ENCODE measurements around the gene ALAS1.

Gene ALAS1

GRCh38 chr3:52197499-52197841, 490 bp upstream of the ALAS1 start:
- DNase-seq (ENCODE audit: extremely low read depth in 1 of 2, low read depth in 1 of 2), result no peak

GRCh38 chr3:52198643-52199608, 966 bp downstream of the ALAS1 start:
- DNase-seq (ENCODE audit: extremely low read depth in 1 of 2, low read depth in 1 of 2), result no peak

GRCh38 chr3:52200981-52201679, 3.2 kb downstream of the ALAS1 start:
- no peak for DNase-seq (ENCODE audit: extremely low read depth in 1 of 2, low read depth in 1 of 2)

GRCh38 chr3:52202384-52203077, 4.6 kb downstream of the ALAS1 start:
- no peak for DNase-seq (ENCODE audit: extremely low read depth in 1 of 2, low read depth in 1 of 2)

- DNase-seq (ENCODE audit: extremely low read depth in 1 of 2, low read depth in 1 of 2), result no peak
These were observed 5.7 kb downstream of the ALAS1 start for GRCh38 chr3:52203701-52204100.

GRCh38 chr3:52204337-52205073, 6.5 kb downstream of the ALAS1 start:
- DNase-seq (ENCODE audit: extremely low read depth in 1 of 2, low read depth in 1 of 2), result peak in 1 of 2 donors; percentile 42

- DNase-seq (ENCODE audit: extremely low read depth in 1 of 2, low read depth in 1 of 2), result no peak
These were observed 7.9 kb downstream of the ALAS1 start for GRCh38 chr3:52205727-52206372.

- no peak for DNase-seq (ENCODE audit: extremely low read depth in 1 of 2, low read depth in 1 of 2)
These were observed 10.6 kb downstream of the ALAS1 start for GRCh38 chr3:52208556-52208955.

GRCh38 chr3:52210037-52210436, 12.1 kb downstream of the ALAS1 start:
- DNase-seq (ENCODE audit: extremely low read depth in 1 of 2, low read depth in 1 of 2), result no peak

GRCh38 chr3:52210550-52211046, 12.6 kb downstream of the ALAS1 start:
- DNase-seq (ENCODE audit: extremely low read depth in 1 of 2, low read depth in 1 of 2), result no peak

- DNase-seq (ENCODE audit: extremely low read depth in 1 of 2, low read depth in 1 of 2), result no peak
These were observed 13.4 kb downstream of the ALAS1 start for GRCh38 chr3:52211268-52211891.

GRCh38 chr3:52213005-52213404, 15.0 kb downstream of the ALAS1 start:
- no peak for DNase-seq (ENCODE audit: extremely low read depth in 1 of 2, low read depth in 1 of 2)

- no peak for DNase-seq (ENCODE audit: extremely low read depth in 1 of 2, low read depth in 1 of 2)
These were observed 15.9 kb downstream of the ALAS1 start for GRCh38 chr3:52213901-52214300.

GRCh38 chr3:52215351-52215750, 17.4 kb downstream of the ALAS1 start:
- DNase-seq (ENCODE audit: extremely low read depth in 1 of 2, low read depth in 1 of 2), result no peak

- DNase-seq (ENCODE audit: extremely low read depth in 1 of 2, low read depth in 1 of 2), result no peak
These were observed 18.8 kb downstream of the ALAS1 start for GRCh38 chr3:52216585-52217408.

GRCh38 chr3:52217409-52217805, 19.4 kb downstream of the ALAS1 start:
- DNase-seq (ENCODE audit: extremely low read depth in 1 of 2, low read depth in 1 of 2), result no peak

GRCh38 chr3:52218026-52218425, 20.1 kb downstream of the ALAS1 start:
- DNase-seq (ENCODE audit: extremely low read depth in 1 of 2, low read depth in 1 of 2), result no peak

GRCh38 chr3:52218454-52218853, 20.5 kb downstream of the ALAS1 start:
- no peak for DNase-seq (ENCODE audit: extremely low read depth in 1 of 2, low read depth in 1 of 2)

Measured in stimulated activated CD8-positive, alpha-beta memory T cell treated with anti-CD3 and anti-CD28 coated beads, Interleukin-7, amount 100 ng/mL, for 48 hours (primary cell).